Breast epithelium (tissue), 4 donors: Measurements from ENCODE around the gene PPP1CA. TPM values are rescaled to one million over a fixed set of nuclear protein-coding genes. Genes with fewer than 3 reads are reported as not detected.

ENCODE experiments used
- DNase-seq, 2 donors: peaks; one replicate each; pipeline ENCODE4 v3.0.0-alpha.2; 2019; ENCODE audit warnings: low spot score in 2 of 2
- H3K27ac ChIP-seq, 2 donors: fragments of 200-600 bp; sonication (generic) in 1 of 2; one replicate each; pipeline ENCODE4 v1.5.1; 2016 to 2019; ENCODE audit warnings: mild to moderate bottlenecking in 1 of 2
- H3K27me3 ChIP-seq, 2 donors: fragments of 200-600 bp; sonication (generic) in 1 of 2; one replicate each; pipeline versions ENCODE4 v1.5.1 to v1.6.0; 2017 to 2019; ENCODE audit warnings: control low read depth in 1 of 2, mild to moderate bottlenecking in 1 of 2
- H3K36me3 ChIP-seq: fragments of 200-600 bp; one replicate; pipeline ENCODE4 v1.5.1; 2019
- H3K4me1 ChIP-seq, 2 donors: fragments of 200-600 bp; sonication (generic); one replicate each; pipeline ENCODE4 v1.5.1; 2016 to 2019; ENCODE audit warnings: control low read depth in 1 of 2
- H3K4me3 ChIP-seq, 3 donors: fragments of 200-600 bp; sonication (generic); 1 replicate in 2 of 3; 2 replicates in 1 of 3; pipeline ENCODE4 v1.5.1; 2016 to 2019; ENCODE audit warnings: mild to moderate bottlenecking in 3 of 3, moderate library complexity in 2 of 3
- H3K9me3 ChIP-seq, 2 donors: fragments of 200-600 bp; sonication (generic) in 1 of 2; one replicate each; pipeline ENCODE4 v1.5.1; 2016 to 2019; ENCODE audit warnings: control low read depth in 1 of 2
- CTCF ChIP-seq, 3 donors: fragments of 450-650 bp; IDR thresholded peaks; one replicate each; pipeline ENCODE4 v1.5.1; 2016 to 2017; ENCODE audit warnings: antibody characterized with exemption in 3 of 3, mild to moderate bottlenecking in 3 of 3, moderate library complexity in 3 of 3
- POLR2A ChIP-seq: fragments of 450-650 bp; IDR thresholded peaks from one replicate; pipeline ENCODE4 v1.6.1; 2016; ENCODE audit warnings: antibody characterized with exemption, mild to moderate bottlenecking, moderate library complexity
- POLR2AphosphoS5 ChIP-seq, 3 donors: sonication (generic); formaldehyde crosslinking; IDR thresholded peaks; one replicate each; pipeline ENCODE4 v1.6.1; 2017; ENCODE audit warnings: antibody characterized with exemption in 3 of 3
- intact Hi-C: fragments of 100-400 bp; cut with DNase I; formaldehyde crosslinking; loops from one replicate; pipeline ENCODE4 v1.15.1; 2023; ENCODE audit warnings: low total_unique reads
- total RNA-seq, 3 donors: library from RNA; depleted of rRNA; stranded (reverse); fragments of >200 nt; gene quantifications; one replicate each; pipeline ENCODE4 v1.1.0, GENCODE V29; 2016

Gene PPP1CA
- total RNA-seq, 3 donors from 2014 or later: 73.1 to 91.9 (median 76.7) TPM

- intact Hi-C loops: no loop called here
- H3K27me3 ChIP-seq: peaks cover 0 to 15% of the 10 kb centered on the region in 2 donors
These were observed 9.5 kb upstream of the PPP1CA start for GRCh38 chr11:67410984-67411784.

GRCh38 chr11:67410369-67410831 lies 8.7 kb upstream of the PPP1CA start:
- intact Hi-C loops: no loop called here
- no peaks in the 10 kb centered on the region for H3K36me3 ChIP-seq
- no peak for DNase-seq
- no peaks in the 10 kb centered on the region for H3K4me1 ChIP-seq
- TF ChIP-seq POLR2A (no peak), CTCF (IDR thresholded peaks at IDR 0.05) (no peak)
- H3K27me3 ChIP-seq: peaks cover 0 to 15% of the 10 kb centered on the region in 2 donors
- no peak overlapping the region for H3K27ac ChIP-seq
- H3K4me3 ChIP-seq: no peak overlapping the region
- H3K9me3 ChIP-seq: no peaks in the 10 kb centered on the region

More at GRCh38 chr11:67410984-67411784, 9.5 kb upstream of the PPP1CA start:
- Histone ChIP-seq H3K4me1 (peaks cover 0 to 6% of the 10 kb centered on the region in 2 donors), H3K36me3 (no peaks in the 10 kb centered on the region), H3K27ac (no peak overlapping the region), H3K9me3 (no peaks in the 10 kb centered on the region), H3K4me3 (no peak overlapping the region)
- no peak for TF ChIP-seq POLR2AphosphoS5 (IDR thresholded peaks at IDR 0.05)
- no peak for DNase-seq

GRCh38 chr11:67409781-67410368 lies 8.2 kb upstream of the PPP1CA start:
- Histone ChIP-seq H3K27ac (no peak overlapping the region), H3K4me3 (no peak overlapping the region), H3K4me1 (no peaks in the 10 kb centered on the region), H3K36me3 (no peaks in the 10 kb centered on the region), H3K27me3 (peaks cover 0 to 15% of the 10 kb centered on the region in 2 donors), H3K9me3 (no peaks in the 10 kb centered on the region)
- intact Hi-C loops: no loop called here
- DNase-seq: no peak
- TF ChIP-seq CTCF (IDR thresholded peaks at IDR 0.05) (no peak), POLR2A (no peak), POLR2AphosphoS5 (IDR thresholded peaks at IDR 0.05) (no peak)

- Histone ChIP-seq H3K4me3 (no peak overlapping the region), H3K27me3 (peaks cover 0 to 15% of the 10 kb centered on the region in 2 donors), H3K36me3 (no peaks in the 10 kb centered on the region), H3K9me3 (no peaks in the 10 kb centered on the region), H3K27ac (no peak overlapping the region), H3K4me1 (no peaks in the 10 kb centered on the region)
- TF ChIP-seq CTCF (IDR thresholded peaks at IDR 0.05): no peak
- TF ChIP-seq POLR2A: no peak
- TF ChIP-seq POLR2AphosphoS5 (IDR thresholded peaks at IDR 0.05): no peak
- intact Hi-C loops: no loop called here
- no peak for DNase-seq
These were observed 7.6 kb upstream of the PPP1CA start for GRCh38 chr11:67409261-67409666.

GRCh38 chr11:67408437-67409200 lies 7.0 kb upstream of the PPP1CA start:
- Histone ChIP-seq H3K4me3 (no peak overlapping the region), H3K27ac (no peak overlapping the region), H3K27me3 (peaks cover 0 to 15% of the 10 kb centered on the region in 2 donors), H3K4me1 (no peaks in the 10 kb centered on the region), H3K9me3 (no peaks in the 10 kb centered on the region), H3K36me3 (no peaks in the 10 kb centered on the region)
- intact Hi-C loops: no loop called here
- no peak for DNase-seq
- TF ChIP-seq POLR2AphosphoS5 (IDR thresholded peaks at IDR 0.05) (no peak), CTCF (IDR thresholded peaks at IDR 0.05) (no peak), POLR2A (no peak)
